Heart right ventricle (tissue), 16 donors: Measurements from ENCODE around the gene USP2. TPM values are rescaled to one million over a fixed set of nuclear protein-coding genes. Genes with fewer than 3 reads are reported as not detected.

ENCODE experiments used
- ATAC-seq, 8 donors: fragments of 200-7000 bp; cut with Tn5 transposase; one replicate each; pipeline ENCODE4 v1.9.1; 2020; ENCODE audit warnings: mild to moderate bottlenecking in 8 of 8, moderate library complexity in 8 of 8, moderate number of reproducible peaks in 1 of 8
- DNase-seq, 2 donors: peaks; one replicate each; pipeline ENCODE4 v3.0.0-alpha.2; 2020
- H3K27ac ChIP-seq, 10 donors: fragments of 200-600 bp; sonication (generic) in 2 of 10; one replicate each; pipeline versions ENCODE4 v1.5.0 to v1.8.0; 2020 to 2022; ENCODE audit warnings: mild to moderate bottlenecking in 3 of 10
- H3K27me3 ChIP-seq, 7 donors: fragments of 200-600 bp; one replicate each; pipeline ENCODE4 v1.8.0; 2021 to 2022; ENCODE audit warnings: mild to moderate bottlenecking in 2 of 7
- H3K36me3 ChIP-seq, 9 donors: fragments of 200-600 bp; sonication (generic) in 1 of 9; one replicate each; pipeline versions ENCODE4 v1.5.0 to v1.8.0; 2020 to 2022; ENCODE audit warnings: mild to moderate bottlenecking in 2 of 9
- H3K4me1 ChIP-seq, 9 donors: fragments of 200-600 bp; sonication (generic) in 1 of 9; one replicate each; pipeline versions ENCODE4 v1.5.0 to v1.8.0; 2020 to 2022; ENCODE audit warnings: mild to moderate bottlenecking in 4 of 9
- H3K4me3 ChIP-seq, 10 donors: fragments of 200-600 bp; sonication (generic) in 2 of 10; one replicate each; pipeline versions ENCODE4 v1.5.0 to v1.8.0; 2020 to 2022; ENCODE audit warnings: mild to moderate bottlenecking in 7 of 10, moderate library complexity in 2 of 10
- H3K9me3 ChIP-seq, 11 donors: fragments of 200-600 bp in 10 of 11; sonication (generic) in 2 of 11; one replicate each; pipeline versions ENCODE4 v1.5.0 to v1.8.0; 2013 to 2022; ENCODE audit warnings: mild to moderate bottlenecking in 2 of 11, control low read depth in 1 of 11, moderate library complexity in 1 of 11
- WGBS, 2 donors: extraction: QIAGEN DNeasy Blood & Tissue Kit; methylation state at CpG; one replicate each; pipeline ENCODE4 v1.1.7; 2013; ENCODE audit warnings: inconsistent platforms in 1 of 2; 5-methylcytosine and 5-hydroxymethylcytosine counted together
- intact Hi-C, 10 donors: fragments of 100-400 bp; cut with DNase I; formaldehyde crosslinking; loops; one replicate each; pipeline versions ENCODE4 v1.11.1 to v1.14.2; 2022
- polyA plus RNA-seq, 2 donors: library from polyadenylated mRNA; stranded (reverse); fragments of 200-250 nt; gene quantifications; one replicate each; pipeline ENCODE4 v1.2.3, GENCODE V29; 2013
- total RNA-seq, 10 donors: library from RNA; stranded (reverse); fragmentation: NEBNext Ultra II Directional in 3 of 10; extraction: Animal tissue kit (Norgen Biotek cat#: 25700) in 3 of 10; gene quantifications; one replicate each; pipeline versions ENCODE4 v1.2.1 to v1.2.4, GENCODE V29; 2021 to 2023
- TF ChIP-seq, protein P1 (sequence below), 9 donors: fragments of 200-600 bp; sonication (generic) in 2 of 9; IDR thresholded peaks; one replicate each; pipeline versions ENCODE4 v1.5.0 to v1.8.0; 2021 to 2022; ENCODE audit warnings: antibody characterized with exemption in 9 of 9, mild to moderate bottlenecking in 5 of 9, moderate library complexity in 1 of 9
- donor health status: Arrhythmogenic right ventricular cardiomyopathy.
- donor health status: ischemic (EF 13 %, LVEDD 7.1; RV severe dilation, severe dysfunction).
- donor health status: healthy with polysubstance abuse.
- donor health status: DM: no; HTN: yes; CAD: no.
- donor health status: DM: no; HTN: no; CAD: no.
- donor health status: ischemic (EF 25% LVEDD 6.9; RV normal size, moderate dysfunction).
- donor health status: ischemic (EF 25% LVEDD 5.7; RV mildly dilated, moderate dysfunction).
- donor health status: healthy.
- donor health status: DM: yes; HTN: yes; CAD: no.
- donor health status: Ischemic cardiomyopathy.
- donor health status: ischemic (EF 35%, LVEDD 5.7; RV mildly dilated, moderate dysfunction).
- donor health status: nonischemic (EF 11% LVEDD 7.7; RV severe dilation, severe dysfunction).
- donor health status: DM: yes; HTN: yes; CAD: no.
- donor health status: PGD.
- donor health status: ischemic (EF 29% LVEDD 5.4; RV normal size, mild dysfunction).
- donor health status: nonischemic (EF 23%, LVEDD 6.1; RV moderate dilation, normal function).

Gene USP2
- total and polyA plus RNA-seq, 12 donors = 42.0 to 183 (median 130) TPM

DNA sequence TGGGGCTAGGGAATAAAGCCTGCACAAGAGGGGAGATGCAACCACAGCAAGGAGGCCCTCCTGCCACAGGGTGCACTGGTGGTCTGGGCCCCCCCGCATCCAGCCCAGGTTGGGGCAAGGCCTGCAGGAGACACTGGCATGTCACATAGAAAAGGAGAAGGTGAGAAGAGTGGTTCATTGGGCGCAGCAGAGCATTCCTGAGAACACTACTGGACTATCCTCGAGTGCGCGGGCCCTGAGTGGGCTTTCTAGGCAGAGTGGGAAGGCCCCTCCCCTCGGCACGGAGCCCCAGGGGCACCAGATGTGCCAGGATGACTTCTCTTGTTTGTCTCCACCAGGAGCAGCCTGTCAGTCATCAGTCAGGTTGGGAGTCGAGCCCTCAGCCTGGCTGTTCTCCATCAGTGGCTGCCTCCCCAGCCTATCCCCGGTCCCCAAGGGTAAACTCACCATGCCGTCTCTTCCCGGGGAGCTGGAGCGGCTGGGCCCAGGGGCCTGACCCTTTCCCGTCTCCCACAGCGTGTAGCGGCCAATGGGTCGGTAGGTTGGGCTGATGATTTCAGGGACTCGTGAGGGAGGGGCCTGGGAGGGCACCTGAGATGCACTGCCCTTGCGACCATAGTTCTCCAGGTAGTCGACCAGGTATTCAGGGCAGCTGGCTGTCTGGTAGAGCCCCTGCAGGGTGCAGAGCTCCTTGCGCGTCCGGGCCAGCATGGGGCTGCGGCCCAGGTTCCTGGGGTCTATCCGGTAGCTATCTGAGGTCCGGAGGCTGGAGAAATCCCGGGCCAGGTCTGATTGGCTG lies 9.0 kb downstream of the USP2 start:
- 62 to 68% methylated on average over 26 of the region's 26 CpGs for WGBS, 2 donors
- no peaks in the 10 kb centered on the region for H3K36me3 ChIP-seq
- H3K4me3 ChIP-seq = peak overlapping the region in 2 of 10 donors; percentile 2
- DNase-seq (no peak), ATAC-seq (no peak)
- H3K27ac ChIP-seq = peak overlapping the region in 9 of 10 donors; percentile 43 to 98 (median 89)
- H3K4me1 ChIP-seq = peaks cover 36 to 100% (median 84%) of the 10 kb centered on the region in 9 donors
- intact Hi-C loops = loop anchor here in 2 of 10 donors (5.0 kb wide), 1 partner anchor 35 kb away; no protein-coding TSS in a partner anchor
- no peaks in the 10 kb centered on the region for H3K9me3 ChIP-seq
- TF ChIP-seq, protein P1, sequence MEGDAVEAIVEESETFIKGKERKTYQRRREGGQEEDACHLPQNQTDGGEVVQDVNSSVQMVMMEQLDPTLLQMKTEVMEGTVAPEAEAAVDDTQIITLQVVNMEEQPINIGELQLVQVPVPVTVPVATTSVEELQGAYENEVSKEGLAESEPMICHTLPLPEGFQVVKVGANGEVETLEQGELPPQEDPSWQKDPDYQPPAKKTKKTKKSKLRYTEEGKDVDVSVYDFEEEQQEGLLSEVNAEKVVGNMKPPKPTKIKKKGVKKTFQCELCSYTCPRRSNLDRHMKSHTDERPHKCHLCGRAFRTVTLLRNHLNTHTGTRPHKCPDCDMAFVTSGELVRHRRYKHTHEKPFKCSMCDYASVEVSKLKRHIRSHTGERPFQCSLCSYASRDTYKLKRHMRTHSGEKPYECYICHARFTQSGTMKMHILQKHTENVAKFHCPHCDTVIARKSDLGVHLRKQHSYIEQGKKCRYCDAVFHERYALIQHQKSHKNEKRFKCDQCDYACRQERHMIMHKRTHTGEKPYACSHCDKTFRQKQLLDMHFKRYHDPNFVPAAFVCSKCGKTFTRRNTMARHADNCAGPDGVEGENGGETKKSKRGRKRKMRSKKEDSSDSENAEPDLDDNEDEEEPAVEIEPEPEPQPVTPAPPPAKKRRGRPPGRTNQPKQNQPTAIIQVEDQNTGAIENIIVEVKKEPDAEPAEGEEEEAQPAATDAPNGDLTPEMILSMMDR (IDR thresholded peaks at IDR 0.05) = no peak
- H3K27me3 ChIP-seq = peaks cover 0 to 2% (median 0%) of the 10 kb centered on the region in 7 donors

- peaks cover 36 to 100% (median 86%) of the 10 kb centered on the region in 9 donors for H3K4me1 ChIP-seq
- peaks cover 0 to 8% (median 0%) of the 10 kb centered on the region in 7 donors for H3K27me3 ChIP-seq
- peak in 1 of 2 donors; percentile 57 for DNase-seq
- H3K36me3 ChIP-seq = no peaks in the 10 kb centered on the region
- intact Hi-C loops = loop anchor here in 3 of 10 donors (1.0 to 5.0 kb wide), 2 partner anchors 14 to 34 kb away; no protein-coding TSS in a partner anchor
- WGBS, 2 donors = 50 to 51% methylated on average over 8 of the region's 8 CpGs
- peak overlapping the region in 1 of 10 donors; percentile 11 for H3K4me3 ChIP-seq
- H3K9me3 ChIP-seq = no peaks in the 10 kb centered on the region
- TF ChIP-seq, protein P1 (IDR thresholded peaks at IDR 0.05) = peak in 6 of 9 donors; percentile 21 to 41 (median 33)
- peak overlapping the region in 9 of 10 donors; percentile 79 to 98 (median 89) for H3K27ac ChIP-seq
- peak in 5 of 8 donors; percentile 9 to 33 (median 26) for ATAC-seq
These were observed 9.7 kb downstream of the USP2 start for GRCh38 chr11:119371778-119372182.

DNA sequence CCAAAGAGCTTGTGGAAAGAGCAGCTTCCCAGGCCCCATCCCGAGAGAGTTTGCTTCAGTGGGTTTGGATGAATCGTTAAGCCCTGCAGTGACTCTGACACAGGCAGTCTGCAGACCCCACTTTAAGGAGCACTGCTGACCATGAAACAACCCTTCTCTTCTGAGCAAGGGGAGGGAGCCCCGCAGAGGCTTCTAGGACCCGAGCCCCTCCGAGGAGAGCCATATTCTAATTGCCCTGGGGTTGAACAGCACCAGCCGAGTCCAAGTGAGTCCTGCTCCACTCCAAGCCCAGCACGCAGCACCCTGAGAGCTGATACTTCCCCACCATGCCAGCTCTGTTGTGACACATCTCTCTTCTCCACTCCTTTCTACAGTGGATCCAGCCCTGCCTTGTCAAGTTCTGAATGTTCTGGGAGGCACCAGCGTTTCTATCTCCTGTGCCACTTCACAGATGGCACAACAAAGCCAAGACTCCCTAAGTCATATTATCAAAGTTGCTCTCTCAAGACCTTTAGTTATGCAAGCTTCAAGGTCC lies 10.4 kb downstream of the USP2 start:
- intact Hi-C loops = loop anchor here in 3 of 10 donors (1.0 to 5.0 kb wide), 2 partner anchors 14 to 34 kb away; no protein-coding TSS in a partner anchor
- DNase-seq = no peak
- Histone ChIP-seq H3K9me3 (no peaks in the 10 kb centered on the region), H3K36me3 (no peaks in the 10 kb centered on the region), H3K4me3 (peak overlapping the region in 1 of 10 donors; percentile 11), H3K27me3 (peaks cover 0 to 8% (median 0%) of the 10 kb centered on the region in 7 donors), H3K4me1 (peaks cover 32 to 100% (median 88%) of the 10 kb centered on the region in 9 donors), H3K27ac (peak overlapping the region; percentile 79 to 98 (median 90))
- WGBS, 2 donors = 39 to 55% methylated on average over 8 of the region's 8 CpGs
- TF ChIP-seq, protein P1 (IDR thresholded peaks at IDR 0.05) = no peak
- ATAC-seq = no peak

DNA sequence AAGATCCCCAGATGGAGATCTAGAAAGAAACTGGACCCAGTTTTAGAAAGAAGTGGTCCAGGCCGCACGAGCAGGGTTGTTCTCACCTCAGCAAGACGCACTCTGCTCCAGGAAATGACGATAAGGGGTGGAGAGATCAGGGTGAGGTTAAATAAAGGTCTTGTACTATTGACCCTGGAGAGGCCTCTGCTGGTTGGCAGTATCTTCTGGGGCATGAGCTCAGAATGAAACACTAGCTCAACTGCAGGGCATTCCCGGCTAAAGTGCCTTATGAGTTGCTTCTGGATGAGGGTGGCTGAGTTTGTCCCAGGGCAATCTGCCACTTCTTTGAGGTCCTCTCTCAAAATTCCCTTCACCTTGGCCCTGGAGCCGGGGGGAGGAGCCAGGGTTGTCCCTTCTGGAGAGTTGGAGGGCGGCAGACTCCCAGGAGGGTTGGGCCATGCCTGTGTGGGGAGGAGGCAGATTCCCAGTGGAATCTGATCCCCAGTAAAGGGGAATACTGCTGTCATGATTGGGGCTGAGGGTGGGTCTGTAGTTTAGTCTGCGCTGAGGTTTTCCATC lies 10.9 kb downstream of the USP2 start:
- peak overlapping the region; percentile 79 to 98 (median 90) for H3K27ac ChIP-seq
- DNase-seq = peak; percentile 72 to 74

More for the DNA sequence above, 10.9 kb downstream of the USP2 start:
- Histone ChIP-seq H3K36me3 (no peaks in the 10 kb centered on the region), H3K9me3 (no peaks in the 10 kb centered on the region), H3K4me3 (no peak overlapping the region), H3K4me1 (peaks cover 32 to 100% (median 87%) of the 10 kb centered on the region in 9 donors), H3K27me3 (peaks cover 0 to 10% (median 0%) of the 10 kb centered on the region in 7 donors)
- WGBS, 2 donors = 25 to 38% methylated on average over 8 of the region's 8 CpGs
- intact Hi-C loops = loop anchor here in 3 of 10 donors (1.0 to 5.0 kb wide), 2 partner anchors 13 to 33 kb away; no protein-coding TSS in a partner anchor
- ATAC-seq = peak; percentile 14 to 53 (median 38)
- TF ChIP-seq, protein P1 (IDR thresholded peaks at IDR 0.05) = no peak
